Upper lobe of right lung (tissue), 1 donor: ENCODE results near the gene PRAME. TPM values are rescaled to one million over a fixed set of nuclear protein-coding genes. Genes with fewer than 3 reads are reported as not detected.

Experiments used
- ATAC-seq: fragments of 200-7000 bp; cut with Tn5 transposase; one replicate; pipeline ENCODE4 v1.9.1; 2020; ENCODE audit warnings: mild to moderate bottlenecking, moderate library complexity
- DNase-seq: peaks from one replicate; pipeline ENCODE4 v3.0.0-alpha.2; 2020
- H3K27ac ChIP-seq: fragments of 200-600 bp; one replicate; pipeline ENCODE4 v1.8.0; 2022
- H3K27me3 ChIP-seq: fragments of 200-600 bp; one replicate; pipeline ENCODE4 v1.8.0; 2022; ENCODE audit warnings: mild to moderate bottlenecking
- H3K36me3 ChIP-seq: fragments of 200-600 bp; one replicate; pipeline ENCODE4 v1.8.0; 2022
- H3K4me1 ChIP-seq: fragments of 200-600 bp; one replicate; pipeline ENCODE4 v1.8.0; 2022
- H3K4me3 ChIP-seq: fragments of 200-600 bp; one replicate; pipeline ENCODE4 v1.8.0; 2022; ENCODE audit warnings: mild to moderate bottlenecking
- H3K9me3 ChIP-seq: fragments of 200-600 bp; one replicate; pipeline ENCODE4 v1.8.0; 2022
- intact Hi-C: fragments of 100-400 bp; cut with DNase I; formaldehyde crosslinking; loops from one replicate; pipeline ENCODE4 v1.11.0; 2022
- total RNA-seq: library from RNA; stranded (reverse); fragmentation: NEBNext Ultra II Directional; extraction: Animal tissue kit (Norgen Biotek cat#: 25700); gene quantifications from one replicate; pipeline ENCODE4 v1.2.1, GENCODE V29; 2021
- TF ChIP-seq, protein P1 (sequence below): fragments of 200-600 bp; IDR thresholded peaks from one replicate; pipeline ENCODE4 v1.8.0; 2022; ENCODE audit warnings: antibody characterized with exemption
- donor health status: DM: no; HTN: yes; CAD: no; lungs with severe emphysema.

The PRAME gene
- total RNA-seq, 1 donor from 2014 or later: not detected

DNA sequence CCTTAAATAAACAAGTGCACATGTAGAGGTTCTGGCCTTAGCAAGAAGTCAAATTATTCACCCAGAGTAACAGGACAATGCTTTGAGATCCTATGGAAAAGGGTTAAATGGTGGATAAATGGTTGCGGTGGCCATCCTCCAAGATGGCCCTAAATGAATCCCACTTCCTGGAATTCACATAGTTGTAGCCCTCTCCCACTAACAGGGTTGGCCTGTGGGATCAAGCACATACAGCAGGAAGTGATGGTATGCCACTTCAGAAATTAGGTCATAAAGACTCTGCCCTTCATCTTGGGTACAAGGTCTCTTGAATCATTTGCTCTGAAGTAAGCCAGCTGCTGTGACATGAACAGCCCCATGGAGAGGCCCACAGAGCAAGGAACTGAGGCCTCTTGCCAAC is 52.3 kb downstream of the PRAME start:
- intact Hi-C loops: no loop called here
- H3K4me1 ChIP-seq: no peaks in the 10 kb centered on the region
- no peaks in the 10 kb centered on the region for H3K9me3 ChIP-seq
- no peak for DNase-seq
- no peak for ATAC-seq
- TF ChIP-seq, protein P1, sequence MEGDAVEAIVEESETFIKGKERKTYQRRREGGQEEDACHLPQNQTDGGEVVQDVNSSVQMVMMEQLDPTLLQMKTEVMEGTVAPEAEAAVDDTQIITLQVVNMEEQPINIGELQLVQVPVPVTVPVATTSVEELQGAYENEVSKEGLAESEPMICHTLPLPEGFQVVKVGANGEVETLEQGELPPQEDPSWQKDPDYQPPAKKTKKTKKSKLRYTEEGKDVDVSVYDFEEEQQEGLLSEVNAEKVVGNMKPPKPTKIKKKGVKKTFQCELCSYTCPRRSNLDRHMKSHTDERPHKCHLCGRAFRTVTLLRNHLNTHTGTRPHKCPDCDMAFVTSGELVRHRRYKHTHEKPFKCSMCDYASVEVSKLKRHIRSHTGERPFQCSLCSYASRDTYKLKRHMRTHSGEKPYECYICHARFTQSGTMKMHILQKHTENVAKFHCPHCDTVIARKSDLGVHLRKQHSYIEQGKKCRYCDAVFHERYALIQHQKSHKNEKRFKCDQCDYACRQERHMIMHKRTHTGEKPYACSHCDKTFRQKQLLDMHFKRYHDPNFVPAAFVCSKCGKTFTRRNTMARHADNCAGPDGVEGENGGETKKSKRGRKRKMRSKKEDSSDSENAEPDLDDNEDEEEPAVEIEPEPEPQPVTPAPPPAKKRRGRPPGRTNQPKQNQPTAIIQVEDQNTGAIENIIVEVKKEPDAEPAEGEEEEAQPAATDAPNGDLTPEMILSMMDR: no peak
- no peak overlapping the region for H3K4me3 ChIP-seq
- H3K27ac ChIP-seq: no peak overlapping the region
- no peaks in the 10 kb centered on the region for H3K36me3 ChIP-seq
- H3K27me3 ChIP-seq: peaks cover under 1% of the 10 kb centered on the region

DNA sequence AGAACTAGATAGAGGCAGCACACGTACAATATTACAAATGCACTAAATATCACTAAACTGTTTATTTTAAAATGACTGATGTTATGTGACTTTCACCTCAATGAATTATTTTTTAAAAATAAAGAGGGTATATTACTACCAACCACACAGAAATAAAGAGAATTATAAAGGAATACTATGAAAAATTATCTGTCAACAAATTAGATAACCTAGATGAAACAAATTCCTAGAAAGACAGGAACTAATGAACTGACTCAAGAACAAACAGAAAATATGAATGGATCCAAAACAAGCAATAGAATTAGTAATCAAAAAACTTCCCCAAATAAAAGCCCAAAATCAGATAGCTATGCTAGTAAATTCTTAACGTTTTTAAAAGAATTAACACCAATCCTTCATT is 60.8 kb downstream of the PRAME start:
- DNase-seq (no peak), ATAC-seq (no peak)
- H3K4me1 ChIP-seq: no peaks in the 10 kb centered on the region
- no peaks in the 10 kb centered on the region for H3K36me3 ChIP-seq
- intact Hi-C loops: no loop called here
- H3K4me3 ChIP-seq: no peak overlapping the region
- no peaks in the 10 kb centered on the region for H3K9me3 ChIP-seq
- TF ChIP-seq, protein P1: no peak
- H3K27me3 ChIP-seq: no peaks in the 10 kb centered on the region
- no peak overlapping the region for H3K27ac ChIP-seq

Other genes starting within 250 kb of the PRAME start
- 0.49 TPM for gene ZNF280B, start 50.5 kb downstream of the PRAME start, total RNA-seq
- not detected for gene ZNF280A, start 39.0 kb downstream of the PRAME start, total RNA-seq
- gene GGTLC2, start 85.3 kb upstream of the PRAME start, total RNA-seq: 6.5 TPM